WTC11 (cell line): ENCODE data around the gene AGBL4. TPM values are rescaled to one million over a fixed set of nuclear protein-coding genes. Genes with fewer than 3 reads are reported as not detected.

Experiments used
- ATAC-seq: fragments of 200-7000 bp; cut with Tn5 transposase; 2 replicates; pipeline ENCODE4 v1.10.0; 2021; ENCODE audit warnings: mild to moderate bottlenecking, moderate library complexity
- CTCF ChIA-PET: fragments of 300-600 bp; sonication (Branson Sonifier 250); formaldehyde crosslinking; loops from one replicate; lab custom pipeline; 2021; ENCODE audit warnings: antibody characterized with exemption; lab: Charles Lee
- POLR2A ChIA-PET: fragments of 350-600 bp; sonication (Branson Sonifier 250); formaldehyde crosslinking; loops from one replicate; lab custom pipeline; 2021; ENCODE audit warnings: antibody characterized with exemption; lab: Charles Lee
- DNase-seq: peaks from one replicate; pipeline ENCODE4 v3.0.0; 2021; ENCODE audit warnings: low spot score
- H3K27ac Mint-ChIP-seq: 2 replicates; pipeline ENCODE4 v1.8.0; 2021; ENCODE audit warnings: mixed read lengths
- H3K27me3 Mint-ChIP-seq: 2 replicates; pipeline ENCODE4 v1.8.0; 2021; ENCODE audit warnings: low read depth, mild to moderate bottlenecking, moderate library complexity, mixed read lengths
- H3K36me3 Mint-ChIP-seq: 2 replicates; pipeline ENCODE4 v1.8.0; 2021; ENCODE audit warnings: mixed read lengths
- H3K4me1 Mint-ChIP-seq: 2 replicates; pipeline ENCODE4 v1.8.0; 2022; ENCODE audit warnings: mixed read lengths
- H3K4me3 Mint-ChIP-seq: 2 replicates; pipeline ENCODE4 v1.8.0; 2021; ENCODE audit warnings: mild to moderate bottlenecking, moderate library complexity, mixed read lengths
- H3K9me3 Mint-ChIP-seq: 2 replicates; pipeline ENCODE4 v1.8.0; 2021; ENCODE audit warnings: mixed read lengths
- CREM ChIP-seq: sonication (generic); formaldehyde crosslinking; IDR thresholded peaks from 2 replicates; pipeline ENCODE4 v1.8.1; 2022; ENCODE audit warnings: mild to moderate bottlenecking, missing genetic modification reagents, moderate library complexity
- E2F5 ChIP-seq: sonication (generic); formaldehyde crosslinking; IDR thresholded peaks from 2 replicates; pipeline ENCODE4 v1.8.1; 2022; ENCODE audit warnings: mild to moderate bottlenecking, moderate library complexity, missing genetic modification reagents
- ELF4 ChIP-seq: sonication (generic); formaldehyde crosslinking; IDR thresholded peaks from 2 replicates; pipeline ENCODE4 v1.8.1; 2022; ENCODE audit warnings: low read depth, mild to moderate bottlenecking, moderate library complexity, missing genetic modification reagents
- EMX1 ChIP-seq: fragments of 250-450 bp; sonication (Bioruptor Pico); IDR thresholded peaks from 2 replicates; pipeline ENCODE4 v1.8.0; 2021; ENCODE audit warnings: mild to moderate bottlenecking
- ETV6 ChIP-seq: sonication (generic); formaldehyde crosslinking; IDR thresholded peaks from 2 replicates; pipeline ENCODE4 v1.8.1; 2022; ENCODE audit warnings: mild to moderate bottlenecking, missing genetic modification reagents
- FOXP1 ChIP-seq: sonication (generic); formaldehyde crosslinking; IDR thresholded peaks from 2 replicates; pipeline ENCODE4 v1.8.0; 2022; ENCODE audit warnings: missing genetic modification reagents, mild to moderate bottlenecking, moderate library complexity, borderline replicate concordance
- GABPB1 ChIP-seq: sonication (generic); formaldehyde crosslinking; IDR thresholded peaks from 2 replicates; pipeline ENCODE4 v1.8.1; 2023; ENCODE audit warnings: mild to moderate bottlenecking, missing genetic modification reagents
- HMGA2 ChIP-seq: fragments of 250-450 bp; sonication (Bioruptor Pico); IDR thresholded peaks from 2 replicates; pipeline ENCODE4 v1.4.0; 2021; ENCODE audit warnings: mild to moderate bottlenecking, moderate library complexity
- IRF2 ChIP-seq: sonication (generic); formaldehyde crosslinking; IDR thresholded peaks from 2 replicates; pipeline ENCODE4 v1.8.0; 2022; ENCODE audit warnings: low read depth, missing genetic modification reagents, borderline replicate concordance
- JUN ChIP-seq: sonication (generic); formaldehyde crosslinking; IDR thresholded peaks from 2 replicates; pipeline ENCODE4 v1.8.0; 2023; ENCODE audit warnings: mild to moderate bottlenecking, missing genetic modification reagents
- NR3C1 ChIP-seq: sonication (generic); formaldehyde crosslinking; conservative IDR thresholded peaks from 2 replicates; pipeline ENCODE4 v1.8.1; 2023; ENCODE audit warnings: low read depth, mild to moderate bottlenecking, missing genetic modification reagents
- SP1 ChIP-seq: sonication (generic); formaldehyde crosslinking; conservative IDR thresholded peaks from 2 replicates; pipeline ENCODE4 v1.8.1; 2022; ENCODE audit warnings: missing genetic modification reagents
- TCF7 ChIP-seq: sonication (generic); formaldehyde crosslinking; IDR thresholded peaks from 2 replicates; pipeline ENCODE4 v1.8.0; 2022; ENCODE audit warnings: mild to moderate bottlenecking, low read depth, missing genetic modification reagents, moderate library complexity
- TEAD1 ChIP-seq: sonication (generic); formaldehyde crosslinking; IDR thresholded peaks from 2 replicates; pipeline ENCODE4 v1.8.0; 2022; ENCODE audit warnings: mild to moderate bottlenecking, missing genetic modification reagents
- TP53 ChIP-seq: sonication (generic); formaldehyde crosslinking; IDR thresholded peaks from 2 replicates; pipeline ENCODE4 v1.8.1; 2023; ENCODE audit warnings: mild to moderate bottlenecking, missing genetic modification reagents
- ZNF138 ChIP-seq: sonication (generic); formaldehyde crosslinking; conservative IDR thresholded peaks from 2 replicates; pipeline ENCODE4 v1.8.1; 2022; ENCODE audit warnings: mild to moderate bottlenecking, moderate library complexity, missing genetic modification reagents
- ZNF263 ChIP-seq: sonication (generic); formaldehyde crosslinking; IDR thresholded peaks from 2 replicates; pipeline ENCODE4 v1.8.1; 2022; ENCODE audit warnings: low read depth, mild to moderate bottlenecking, moderate library complexity, missing genetic modification reagents
- ZNF281 ChIP-seq: sonication (generic); formaldehyde crosslinking; IDR thresholded peaks from 2 replicates; pipeline ENCODE4 v1.8.0; 2023; ENCODE audit warnings: mild to moderate bottlenecking, missing genetic modification reagents
- ZNF396 ChIP-seq: fragments of 250-450 bp; sonication (Bioruptor Pico); IDR thresholded peaks from 2 replicates; pipeline ENCODE4 v1.8.0; 2021; ENCODE audit warnings: mild to moderate bottlenecking, moderate library complexity, borderline replicate concordance
- ZNF425 ChIP-seq: fragments of 250-450 bp; sonication (Bioruptor Pico); conservative IDR thresholded peaks from 2 replicates; pipeline ENCODE4 v1.9.0; 2021; ENCODE audit warnings: mild to moderate bottlenecking
- ZNF671 ChIP-seq: fragments of 250-450 bp; sonication (Bioruptor Pico); IDR thresholded peaks from 2 replicates; pipeline ENCODE4 v1.8.0; 2021; ENCODE audit warnings: mild to moderate bottlenecking
- total RNA-seq: library from RNA; stranded (reverse); gene quantifications from 3 replicates; pipeline ENCODE4 v1.2.3, GENCODE V29; 2021
- TF ChIP-seq, protein P1 (sequence below): fragments of 250-450 bp; sonication (Bioruptor Pico); IDR thresholded peaks from 2 replicates; pipeline ENCODE4 v2.1.2; 2022; ENCODE audit warnings: mild to moderate bottlenecking, moderate library complexity
- TF ChIP-seq, protein P2 (sequence below): sonication (generic); formaldehyde crosslinking; IDR thresholded peaks from 2 replicates; pipeline ENCODE4 v1.8.0; 2022; ENCODE audit warnings: mild to moderate bottlenecking, missing genetic modification reagents
- TF ChIP-seq, protein P3 (sequence below): sonication (generic); formaldehyde crosslinking; IDR thresholded peaks from 2 replicates; pipeline ENCODE4 v1.8.1; 2022; ENCODE audit warnings: mild to moderate bottlenecking, missing genetic modification reagents, moderate library complexity, borderline replicate concordance

AGBL4 gene
- total RNA-seq, 1 experiment from 2014 or later: 0.87 TPM

DNA sequence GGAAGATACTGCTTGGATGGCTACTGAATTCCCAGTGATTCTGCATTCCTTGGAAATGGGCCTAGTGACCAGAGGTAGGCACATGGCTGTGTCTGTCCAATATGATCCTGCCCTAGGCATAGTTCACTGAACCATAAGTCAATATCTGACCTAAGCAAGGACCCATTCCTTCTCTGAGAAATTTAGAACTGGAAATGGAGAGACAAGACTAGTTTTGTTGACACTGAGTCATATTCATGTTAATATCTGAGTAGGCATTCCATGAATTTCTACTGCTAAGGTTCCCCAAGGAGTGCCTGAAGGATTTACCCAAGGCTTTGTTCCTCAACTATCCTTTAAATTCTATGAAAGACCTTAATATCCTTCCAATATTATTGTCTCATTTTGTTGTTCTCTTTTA is 917.3 kb downstream of the AGBL4 start:
- CTCF ChIA-PET: interaction anchor here (1.2 kb wide), 1 partner anchor 545 kb away, joined by 5 read pairs; no protein-coding TSS in a partner anchor
- ATAC-seq: no peak
- H3K36me3 Mint-ChIP-seq: no peaks in the 10 kb centered on the region

DNA sequence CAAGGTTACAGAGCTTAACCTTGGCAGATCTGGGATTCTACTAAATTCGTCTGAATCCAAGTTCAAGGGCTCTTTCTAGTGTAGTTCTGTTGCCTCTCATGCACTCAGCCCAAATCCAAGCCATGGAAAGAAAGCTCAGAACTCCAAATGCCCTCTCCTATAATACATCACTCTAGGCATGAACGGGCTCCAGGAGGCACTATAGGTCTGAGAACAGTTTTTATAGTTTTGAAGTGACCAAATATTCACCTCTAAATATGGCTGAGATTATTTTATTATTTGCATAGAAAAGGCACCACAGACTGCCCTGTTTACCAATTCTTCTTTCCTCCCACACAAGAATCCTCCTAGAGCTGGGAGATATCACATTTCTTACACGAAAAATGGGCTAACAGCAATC is 919.2 kb downstream of the AGBL4 start:
- Mint-ChIP-seq H3K4me3 (no peak overlapping the region), H3K4me1 (no peaks in the 10 kb centered on the region), H3K27ac (no peak overlapping the region), H3K36me3 (no peaks in the 10 kb centered on the region), H3K27me3 (no peaks in the 10 kb centered on the region), H3K9me3 (no peaks in the 10 kb centered on the region)
- TF ChIP-seq, protein P1, sequence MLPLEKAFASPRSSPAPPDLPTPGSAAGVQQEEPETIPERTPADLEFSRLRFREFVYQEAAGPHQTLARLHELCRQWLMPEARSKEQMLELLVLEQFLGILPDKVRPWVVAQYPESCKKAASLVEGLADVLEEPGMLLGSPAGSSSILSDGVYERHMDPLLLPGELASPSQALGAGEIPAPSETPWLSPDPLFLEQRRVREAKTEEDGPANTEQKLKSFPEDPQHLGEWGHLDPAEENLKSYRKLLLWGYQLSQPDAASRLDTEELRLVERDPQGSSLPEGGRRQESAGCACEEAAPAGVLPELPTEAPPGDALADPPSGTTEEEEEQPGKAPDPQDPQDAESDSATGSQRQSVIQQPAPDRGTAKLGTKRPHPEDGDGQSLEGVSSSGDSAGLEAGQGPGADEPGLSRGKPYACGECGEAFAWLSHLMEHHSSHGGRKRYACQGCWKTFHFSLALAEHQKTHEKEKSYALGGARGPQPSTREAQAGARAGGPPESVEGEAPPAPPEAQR: no peak
- TF ChIP-seq SP1 (no peak), TCF7 (CRISPR knock-in tag) (no peak), ZNF425 (CRISPR knock-in tag) (no peak), CREM (CRISPR knock-in tag) (no peak)
- ATAC-seq (no peak), DNase-seq (no peak)
- ChIA-PET CTCF (interaction anchor here (0.5 to 1.0 kb wide), 2 partner anchors 375 to 547 kb away, joined by 4 read pairs; no protein-coding TSS in a partner anchor), POLR2A (no interaction called here)

More for the DNA sequence above, 917.3 kb downstream of the AGBL4 start:
- Mint-ChIP-seq H3K9me3 (peaks cover 11% of the 10 kb centered on the region), H3K4me1 (no peaks in the 10 kb centered on the region), H3K27me3 (no peaks in the 10 kb centered on the region), H3K27ac (no peak overlapping the region)
- DNase-seq: no peak
- no peak for TF ChIP-seq E2F5 (CRISPR knock-in tag)
- TF ChIP-seq, all 79 proteins: peak for 0
- no peak overlapping the region for H3K4me3 Mint-ChIP-seq
- POLR2A ChIA-PET: no interaction called here

DNA sequence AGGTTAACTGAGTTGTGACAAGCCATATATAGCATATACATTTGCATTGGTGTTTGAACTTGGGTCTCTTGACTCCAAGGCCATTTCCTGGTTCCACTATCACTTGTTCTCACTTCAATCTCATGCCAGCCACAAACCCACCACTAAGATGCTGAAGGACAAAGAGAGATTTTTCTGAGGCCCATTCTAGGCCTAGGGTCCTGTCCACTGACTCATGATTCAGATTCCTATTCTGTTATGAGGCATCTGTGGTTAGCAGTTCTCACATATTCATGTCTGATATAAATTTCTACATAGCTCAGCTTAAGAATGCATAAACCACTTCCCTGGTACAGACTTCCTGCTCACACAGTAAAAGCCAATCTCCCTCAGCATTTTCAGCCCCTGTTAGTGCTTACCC is 921.0 kb downstream of the AGBL4 start:
- no peaks in the 10 kb centered on the region for H3K27me3 Mint-ChIP-seq
- POLR2A ChIA-PET: no interaction called here

GRCh38 chr1:49098866-49099265 is 924.9 kb downstream of the AGBL4 start:
- H3K36me3 Mint-ChIP-seq: no peaks in the 10 kb centered on the region
- H3K4me1 Mint-ChIP-seq: no peaks in the 10 kb centered on the region
- ChIA-PET POLR2A (no interaction called here), CTCF (no interaction called here)
- no peak overlapping the region for H3K4me3 Mint-ChIP-seq
- no peak overlapping the region for H3K27ac Mint-ChIP-seq
- TF ChIP-seq ZNF263 (CRISPR knock-in tag): no peak
- TF ChIP-seq EMX1 (CRISPR knock-in tag): no peak
- no peak for TF ChIP-seq ELF4 (CRISPR knock-in tag)
- TF ChIP-seq E2F5 (CRISPR knock-in tag): no peak
- no peak for TF ChIP-seq HMGA2 (CRISPR knock-in tag)
- TF ChIP-seq TP53 (CRISPR knock-in tag): no peak
- no peak for TF ChIP-seq ETV6 (CRISPR knock-in tag)
- TF ChIP-seq ZNF281: no peak
- TF ChIP-seq TEAD1 (CRISPR knock-in tag): no peak
- TF ChIP-seq FOXP1 (CRISPR knock-in tag): no peak
- no peak for TF ChIP-seq IRF2 (CRISPR knock-in tag)
- peaks cover 10% of the 10 kb centered on the region for H3K9me3 Mint-ChIP-seq
- ATAC-seq: no peak
- DNase-seq: no peak
- no peaks in the 10 kb centered on the region for H3K27me3 Mint-ChIP-seq

More for the DNA sequence above, 921.0 kb downstream of the AGBL4 start:
- Mint-ChIP-seq H3K27ac (no peak overlapping the region), H3K36me3 (no peaks in the 10 kb centered on the region)
- CTCF ChIA-PET: no interaction called here
- DNase-seq: no peak
- ATAC-seq: no peak
- TF ChIP-seq GABPB1 (no peak), JUN (CRISPR knock-in tag) (no peak), ZNF396 (no peak), TP53 (CRISPR knock-in tag) (no peak), ZNF138 (no peak), ZNF671 (CRISPR knock-in tag) (no peak), NR3C1 (CRISPR knock-in tag) (no peak)
- TF ChIP-seq, protein P2, sequence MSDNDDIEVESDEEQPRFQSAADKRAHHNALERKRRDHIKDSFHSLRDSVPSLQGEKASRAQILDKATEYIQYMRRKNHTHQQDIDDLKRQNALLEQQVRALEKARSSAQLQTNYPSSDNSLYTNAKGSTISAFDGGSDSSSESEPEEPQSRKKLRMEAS: no peak
- TF ChIP-seq, protein P3, sequence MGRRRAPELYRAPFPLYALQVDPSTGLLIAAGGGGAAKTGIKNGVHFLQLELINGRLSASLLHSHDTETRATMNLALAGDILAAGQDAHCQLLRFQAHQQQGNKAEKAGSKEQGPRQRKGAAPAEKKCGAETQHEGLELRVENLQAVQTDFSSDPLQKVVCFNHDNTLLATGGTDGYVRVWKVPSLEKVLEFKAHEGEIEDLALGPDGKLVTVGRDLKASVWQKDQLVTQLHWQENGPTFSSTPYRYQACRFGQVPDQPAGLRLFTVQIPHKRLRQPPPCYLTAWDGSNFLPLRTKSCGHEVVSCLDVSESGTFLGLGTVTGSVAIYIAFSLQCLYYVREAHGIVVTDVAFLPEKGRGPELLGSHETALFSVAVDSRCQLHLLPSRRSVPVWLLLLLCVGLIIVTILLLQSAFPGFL: no peak
- TF ChIP-seq, all 79 proteins: peak for 0
- H3K4me1 Mint-ChIP-seq: no peaks in the 10 kb centered on the region
- H3K9me3 Mint-ChIP-seq: peaks cover 5% of the 10 kb centered on the region; the same call in 1 of the 2 replicates
- H3K4me3 Mint-ChIP-seq: no peak overlapping the region
